ENCODE data around the gene KRTAP3-3.

KRTAP3-3 gene

GRCh38 chr17:41013181-41013580 lies 19.2 kb upstream of the KRTAP3-3 start:
- TF ChIP-seq CTCF (conservative IDR thresholded peaks at IDR 0.05; ENCODE audit: low read depth, low read length): no peak
- no peak for DNase-seq (ENCODE audit: low read depth)
- no peak overlapping the region for H3K4me3 ChIP-seq (ENCODE audit: low read depth, low read length)

- no peak for TF ChIP-seq CTCF (conservative IDR thresholded peaks at IDR 0.05; ENCODE audit: low read depth, low read length)
- H3K4me3 ChIP-seq (ENCODE audit: low read depth, low read length): no peak overlapping the region
- no peak for DNase-seq (ENCODE audit: low read depth)
Observed at GRCh38 chr17:41012326-41013120, 18.6 kb upstream of the KRTAP3-3 start.

GRCh38 chr17:41010441-41010840 lies 16.5 kb upstream of the KRTAP3-3 start:
- DNase-seq (ENCODE audit: low read depth): no peak
- no peak overlapping the region for H3K4me3 ChIP-seq (ENCODE audit: low read depth, low read length)
- no peak for TF ChIP-seq CTCF (conservative IDR thresholded peaks at IDR 0.05; ENCODE audit: low read depth, low read length)

- TF ChIP-seq CTCF (conservative IDR thresholded peaks at IDR 0.05; ENCODE audit: low read depth, low read length): no peak
- no peak for DNase-seq (ENCODE audit: low read depth)
- H3K4me3 ChIP-seq (ENCODE audit: low read depth, low read length): no peak overlapping the region
Observed at GRCh38 chr17:41009936-41010335, 16.0 kb upstream of the KRTAP3-3 start.

GRCh38 chr17:41009301-41009760 lies 15.4 kb upstream of the KRTAP3-3 start:
- no peak for DNase-seq (ENCODE audit: low read depth)
- TF ChIP-seq CTCF (conservative IDR thresholded peaks at IDR 0.05; ENCODE audit: low read depth, low read length): no peak

GRCh38 chr17:41008811-41009210 lies 14.8 kb upstream of the KRTAP3-3 start, which contains the start of gene KRTAP3-1:
KRTAP3-1 (minus strand) TSS chr17:41009128; CDS start chr17:41009074, 54 bp downstream.
- DNase-seq (ENCODE audit: low read depth): no peak
- no peak for TF ChIP-seq CTCF (conservative IDR thresholded peaks at IDR 0.05; ENCODE audit: low read depth, low read length)
- no peak within 1 kb of the TSS for H3K4me3 ChIP-seq (ENCODE audit: low read depth, low read length)

More at GRCh38 chr17:41009301-41009760, 15.4 kb upstream of the KRTAP3-3 start:
- no peak overlapping the region for H3K4me3 ChIP-seq (ENCODE audit: low read depth, low read length)

- DNase-seq (ENCODE audit: low read depth): no peak
- no peak for TF ChIP-seq CTCF (conservative IDR thresholded peaks at IDR 0.05; ENCODE audit: low read depth, low read length)
Observed at GRCh38 chr17:41004397-41004796, 10.4 kb upstream of the KRTAP3-3 start.

More at GRCh38 chr17:41004397-41004796, 10.4 kb upstream of the KRTAP3-3 start:
- H3K4me3 ChIP-seq (ENCODE audit: low read depth, low read length): no peak overlapping the region
